IPS DF 19.7 (cell line): Measurements from ENCODE around the gene ZFP92.
"Not testable (repeated sequence)": the region's sequence is repeated elsewhere in the genome, so short reads cannot be mapped to it uniquely, and the experiment has no call there.

Experiments used
- DNase-seq: peaks from one replicate; pipeline ENCODE4 v3.0.0-alpha.2; 2013; ENCODE audit warnings: low read depth, low spot score

ZFP92 gene, protein sequence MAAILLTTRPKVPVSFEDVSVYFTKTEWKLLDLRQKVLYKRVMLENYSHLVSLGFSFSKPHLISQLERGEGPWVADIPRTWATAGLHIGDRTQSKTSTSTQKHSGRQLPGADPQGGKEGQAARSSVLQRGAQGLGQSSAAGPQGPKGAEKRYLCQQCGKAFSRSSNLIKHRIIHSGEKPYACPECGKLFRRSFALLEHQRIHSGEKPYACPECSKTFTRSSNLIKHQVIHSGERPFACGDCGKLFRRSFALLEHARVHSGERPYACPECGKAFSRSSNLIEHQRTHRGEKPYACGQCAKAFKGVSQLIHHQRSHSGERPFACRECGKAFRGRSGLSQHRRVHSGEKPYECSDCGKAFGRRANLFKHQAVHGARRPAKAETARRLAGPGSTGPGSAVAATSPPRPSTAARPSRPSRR

DNA sequence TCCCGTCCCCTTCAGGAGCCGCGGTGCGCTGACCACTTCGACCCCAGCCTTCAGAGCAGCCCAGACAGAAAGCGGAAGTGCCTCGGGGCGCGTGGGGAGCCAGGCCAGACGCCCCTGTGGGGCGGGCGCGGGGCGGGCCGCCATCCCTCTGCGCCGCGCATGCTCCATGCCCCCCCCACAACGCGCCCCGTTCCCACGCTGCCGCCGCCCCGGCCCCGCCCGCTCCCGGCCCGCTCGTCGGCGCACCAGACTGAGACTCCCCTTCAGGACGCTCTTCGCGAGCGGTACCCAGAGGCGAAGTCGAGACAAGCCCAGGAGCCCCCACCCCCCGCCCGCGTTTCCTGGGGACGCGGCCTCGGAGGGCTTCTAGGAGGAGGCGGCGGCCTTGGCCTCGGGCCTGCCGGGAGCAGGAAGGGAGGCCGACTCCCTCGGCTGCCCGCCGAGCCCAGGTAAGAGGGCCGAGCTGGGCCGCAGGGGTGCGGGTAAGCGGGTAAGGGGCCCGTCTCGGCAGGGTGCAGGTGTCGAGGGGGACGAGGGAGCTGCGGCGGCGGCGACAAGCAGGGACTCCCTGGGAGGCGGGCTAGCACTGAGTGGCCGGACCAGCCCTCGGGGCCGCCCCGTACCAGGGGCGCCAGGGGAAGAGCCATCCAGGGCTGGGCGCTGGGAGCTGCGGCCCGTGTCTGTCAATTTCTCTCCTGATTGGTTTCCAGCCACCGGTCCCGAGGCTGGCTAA, at the start of gene ZFP92:
TSS of gene ZFP92 (plus strand) at position 218 of the 733 bp plus-strand sequence. CDS start 6,851 bp downstream, outside the sequence.
- DNase-seq = no peak

DNA sequence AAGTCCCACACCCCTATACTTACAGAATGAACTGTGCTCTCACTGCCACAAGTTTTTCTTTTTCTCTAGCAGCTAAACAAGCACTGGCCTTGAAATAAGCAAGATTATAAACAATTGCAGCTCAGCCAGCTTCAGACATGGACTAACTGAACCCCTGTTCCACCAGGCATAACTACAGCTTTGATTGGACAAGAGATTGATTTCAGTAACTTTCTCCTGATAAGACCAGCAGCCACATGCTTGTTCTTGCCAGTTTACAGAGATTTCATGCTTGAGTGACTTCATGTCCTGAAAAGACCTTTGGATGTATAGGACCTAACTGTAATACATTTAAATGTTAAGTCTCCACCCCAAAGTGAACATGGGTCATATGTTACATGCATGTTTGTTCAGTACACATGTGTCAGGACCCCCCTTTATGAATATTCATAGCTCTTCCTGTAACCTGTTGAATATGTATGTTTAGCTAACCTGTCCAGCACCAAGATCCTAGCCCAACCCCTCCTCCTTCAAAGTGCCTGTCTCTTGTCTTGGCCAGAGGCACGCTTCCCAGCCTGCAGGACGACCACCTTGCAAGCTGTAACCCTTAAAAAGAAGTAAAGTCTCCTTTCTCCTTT, 49.4 kb upstream of the ZFP92 start:
- DNase-seq = no peak

DNA sequence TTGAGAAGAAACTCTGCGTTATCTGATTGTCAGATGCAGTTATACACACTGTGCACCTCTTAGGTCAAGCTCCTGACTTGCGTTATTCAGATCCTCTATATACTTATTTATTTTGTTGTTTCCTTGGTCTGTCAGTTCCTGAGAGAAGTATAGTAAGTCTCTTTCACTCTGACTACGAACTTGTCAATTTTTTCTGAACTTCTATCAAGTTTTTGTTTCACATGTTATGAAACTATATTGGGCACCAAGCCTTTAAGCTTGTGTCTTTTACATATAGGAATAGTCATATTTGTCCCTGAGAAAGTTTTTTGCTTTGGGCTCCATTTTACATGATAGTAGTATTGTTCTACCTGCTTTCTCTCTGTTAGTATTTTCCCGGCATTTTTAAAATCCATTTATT, 45.6 kb upstream of the ZFP92 start:
- DNase-seq = no peak

DNA sequence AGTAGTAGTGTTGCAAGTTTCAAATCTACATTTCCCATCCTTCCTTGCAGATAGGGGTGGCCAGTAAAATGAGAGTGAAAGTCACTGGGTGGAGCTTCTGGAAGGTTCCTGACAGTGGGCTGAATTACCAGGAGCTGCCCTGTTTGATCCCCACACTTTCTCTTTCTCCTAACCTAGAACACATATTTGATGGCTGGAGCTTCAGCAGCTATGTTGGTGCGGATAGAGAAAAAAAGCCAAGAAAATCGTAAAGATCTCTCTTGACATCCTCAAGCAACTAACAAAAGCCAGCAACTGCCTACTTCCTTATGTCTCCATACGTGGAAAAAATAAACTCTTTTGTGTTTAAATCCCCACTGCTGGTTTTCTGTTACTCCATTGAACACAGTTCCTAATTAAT, 45.2 kb upstream of the ZFP92 start:
- DNase-seq = no peak

DNA sequence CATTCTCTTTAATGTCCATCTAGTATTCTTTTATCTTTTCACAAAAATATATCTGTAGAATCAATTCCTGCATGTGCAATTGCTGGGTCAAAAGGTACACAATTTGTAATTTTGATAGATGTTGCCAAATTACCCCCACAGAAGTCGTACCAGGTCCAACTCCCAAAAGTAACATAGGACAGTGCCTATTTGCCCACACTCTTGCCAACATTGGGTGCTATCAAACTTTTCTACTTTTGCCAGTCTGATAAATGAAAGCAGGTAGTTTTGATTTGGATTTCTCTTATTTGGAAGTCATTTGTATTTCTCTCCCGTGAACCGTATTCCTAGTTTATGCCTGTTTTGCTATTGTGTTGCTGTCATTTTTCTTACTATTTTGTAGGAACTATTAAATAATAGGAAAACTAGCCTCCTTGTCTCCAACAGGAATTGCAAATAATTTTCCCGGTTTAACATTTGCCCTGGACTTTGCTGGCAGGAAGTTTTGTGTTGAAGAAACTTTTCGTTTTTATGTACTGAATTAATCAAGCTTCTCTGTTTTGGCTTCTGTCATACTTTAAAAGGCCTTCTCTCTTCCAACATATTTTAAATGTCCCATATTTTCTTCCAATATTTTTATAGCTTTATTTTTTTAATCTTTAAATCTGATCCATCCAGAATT, 44.3 kb upstream of the ZFP92 start:
- no peak for DNase-seq

DNA sequence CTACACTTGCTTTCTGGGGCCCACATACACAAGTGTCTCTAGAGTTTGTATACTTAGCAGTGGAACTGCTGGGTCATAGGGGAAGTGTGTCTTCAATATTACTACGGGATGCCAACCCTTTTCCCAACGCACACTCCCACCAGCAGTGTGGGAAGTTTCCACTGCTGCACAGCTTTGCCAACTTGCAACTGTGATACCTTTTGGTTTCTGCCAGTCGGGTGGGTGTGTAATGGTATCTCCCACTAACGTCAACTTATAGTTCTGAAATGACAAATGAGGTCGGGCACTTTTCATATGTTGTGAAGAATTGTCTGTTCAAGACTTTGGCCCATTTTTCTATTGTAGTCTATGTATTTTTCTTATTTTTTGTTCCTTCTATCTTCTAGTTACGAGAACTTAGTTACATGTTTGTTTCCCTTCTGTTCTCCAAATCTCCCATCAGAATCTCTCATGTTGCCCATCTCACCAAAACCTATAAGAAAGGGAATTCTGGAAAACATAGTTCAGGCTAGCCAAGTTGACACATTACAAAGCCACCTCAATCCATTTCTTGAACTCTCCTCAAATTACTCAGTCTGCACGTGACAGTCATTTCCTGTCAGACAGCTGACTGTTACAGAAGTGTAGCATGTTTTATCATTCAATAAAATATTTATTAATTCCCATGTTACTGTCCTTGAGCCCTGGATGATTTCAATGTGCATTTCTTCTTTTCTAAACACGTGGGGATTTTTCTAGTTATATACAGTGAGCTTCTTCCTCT, 40.8 kb upstream of the ZFP92 start:
- DNase-seq = no peak

DNA sequence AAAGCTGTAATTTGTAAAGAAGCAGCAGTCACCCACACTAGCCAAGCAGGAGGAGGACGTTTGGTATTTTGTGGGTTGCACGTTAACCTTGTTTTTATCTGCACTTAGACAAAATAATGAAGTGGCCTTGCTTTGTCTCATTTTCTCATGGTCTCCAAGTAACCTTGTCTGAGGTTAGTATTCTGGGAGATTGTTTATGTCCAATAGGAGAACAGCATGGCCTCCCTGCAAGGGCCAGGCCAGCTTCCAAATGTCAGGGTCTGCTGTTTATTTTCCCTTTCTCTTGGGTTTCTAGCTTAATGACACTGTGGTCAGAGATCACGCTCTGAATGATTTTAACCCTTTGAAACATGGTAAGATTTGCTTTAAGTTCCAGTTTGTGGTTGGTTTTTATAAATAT, 40.0 kb upstream of the ZFP92 start:
- no peak for DNase-seq

DNA sequence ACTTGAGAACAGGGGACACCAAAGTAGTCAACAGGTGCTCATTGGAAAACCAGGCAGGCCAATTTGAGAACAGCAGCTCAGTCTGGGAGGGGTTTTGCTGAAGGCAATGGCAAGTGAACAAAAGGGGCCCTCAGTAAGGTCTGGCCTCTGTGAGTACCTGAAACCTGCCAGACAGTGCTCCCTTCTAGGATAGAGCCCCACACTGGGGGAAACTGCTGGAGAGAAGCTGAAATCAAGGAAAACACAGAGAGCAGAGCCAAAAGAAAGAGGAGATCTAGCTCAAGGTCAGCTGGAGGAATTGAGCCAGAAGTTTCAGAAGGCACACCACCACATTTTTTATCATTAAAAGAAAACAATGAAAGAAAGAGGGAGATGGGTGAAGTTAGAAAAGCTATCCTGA, 38.3 kb upstream of the ZFP92 start:
- DNase-seq = no peak

DNA sequence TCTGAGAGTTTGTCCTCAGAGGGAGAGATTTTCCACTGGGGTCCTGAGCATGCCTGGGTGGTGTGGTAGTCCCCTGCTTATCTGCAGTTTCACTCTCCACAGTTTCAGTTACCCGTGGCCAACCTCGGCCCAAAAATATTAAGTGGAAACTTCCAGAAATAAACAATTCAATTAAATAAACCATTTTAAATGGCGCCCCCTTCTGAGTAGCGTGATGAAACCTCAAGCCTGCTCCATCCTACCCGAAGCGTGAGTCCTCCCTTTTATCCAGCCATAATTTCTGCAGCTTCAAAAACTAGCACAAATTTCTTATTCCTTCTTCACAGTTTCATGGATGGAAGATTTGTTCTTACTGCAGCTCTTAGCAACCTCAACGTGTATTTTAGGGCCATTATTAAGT, 36.8 kb upstream of the ZFP92 start:
- no peak for DNase-seq

DNA sequence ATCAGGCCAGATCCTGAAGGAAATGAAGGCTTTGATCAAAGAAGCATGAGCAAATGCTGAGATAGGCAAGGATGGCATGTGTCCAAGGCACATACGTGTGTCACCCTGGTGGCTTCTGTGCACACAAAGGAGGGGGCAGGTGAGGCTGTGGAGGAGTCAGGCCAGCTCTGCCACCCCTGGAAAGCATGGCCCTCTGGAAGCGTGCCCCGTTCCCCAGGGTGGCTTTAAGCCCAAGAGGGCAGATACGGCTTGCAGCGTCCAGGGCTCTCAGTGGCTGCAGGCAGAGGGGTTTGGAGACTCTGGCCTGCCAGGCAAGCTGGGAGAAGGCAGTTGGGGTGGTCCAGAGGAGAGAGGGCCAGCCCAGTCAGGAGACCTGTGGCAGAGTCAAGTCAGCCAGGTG, 35.7 kb upstream of the ZFP92 start:
- DNase-seq = no peak

DNA sequence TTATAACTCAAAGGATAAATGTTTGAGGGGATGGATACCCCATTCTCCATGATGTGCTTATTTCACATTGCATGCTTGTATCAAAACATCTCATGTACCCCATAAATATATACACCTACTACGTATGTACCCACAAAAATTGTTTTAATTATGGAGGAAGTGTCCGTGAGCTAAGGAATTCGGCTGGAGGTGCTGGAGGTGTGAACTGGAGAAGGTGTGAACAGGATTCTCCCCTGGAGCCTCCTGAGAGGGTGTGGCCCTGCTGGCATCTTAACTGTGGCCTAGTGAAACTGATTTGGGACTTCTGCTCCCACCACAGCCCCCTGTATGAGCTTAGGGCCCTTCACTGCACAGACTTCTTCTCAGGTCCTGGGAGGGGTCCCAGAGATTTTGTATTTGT, 33.5 kb upstream of the ZFP92 start:
- no peak for DNase-seq

DNA sequence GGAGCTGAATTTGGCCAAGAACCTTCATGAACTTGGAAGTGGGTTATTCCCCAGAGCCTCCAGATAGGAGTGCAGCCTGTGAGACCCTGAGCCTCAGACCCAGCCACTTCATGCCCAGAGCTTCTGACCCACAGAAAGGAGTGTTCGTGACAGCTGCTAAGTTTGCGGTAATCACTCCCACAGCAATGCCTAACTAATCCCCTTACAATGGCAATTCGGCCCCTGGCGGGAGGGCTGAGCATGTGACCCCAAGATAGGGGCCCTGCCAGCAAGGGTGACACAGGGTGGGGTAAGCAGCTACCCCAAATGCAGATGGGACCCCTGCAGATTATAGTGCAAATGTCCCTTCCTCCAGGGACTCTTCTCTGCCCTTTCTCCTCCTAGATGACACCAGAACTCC, 32.7 kb upstream of the ZFP92 start:
- DNase-seq = no peak

DNA sequence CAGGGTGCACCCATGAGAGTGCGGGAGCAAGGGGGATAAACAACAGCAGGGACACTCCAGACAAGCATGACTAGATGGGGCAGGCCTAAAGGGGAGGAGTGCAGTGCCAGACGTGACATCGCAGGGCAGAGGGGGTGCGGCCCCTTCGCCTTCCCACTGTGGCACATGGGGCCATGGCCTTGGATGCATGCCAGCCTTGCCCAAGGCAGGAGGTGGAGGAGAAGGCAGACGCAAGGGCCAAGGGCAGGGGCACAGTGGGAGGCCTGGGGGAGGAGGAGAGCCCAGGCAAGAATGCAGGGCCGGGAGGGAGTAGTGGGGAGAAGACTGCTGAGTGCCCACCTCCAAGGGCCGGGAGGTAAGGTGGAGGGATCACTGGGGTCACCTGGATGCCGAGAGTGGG, 31.8 kb upstream of the ZFP92 start:
- no peak for DNase-seq

DNA sequence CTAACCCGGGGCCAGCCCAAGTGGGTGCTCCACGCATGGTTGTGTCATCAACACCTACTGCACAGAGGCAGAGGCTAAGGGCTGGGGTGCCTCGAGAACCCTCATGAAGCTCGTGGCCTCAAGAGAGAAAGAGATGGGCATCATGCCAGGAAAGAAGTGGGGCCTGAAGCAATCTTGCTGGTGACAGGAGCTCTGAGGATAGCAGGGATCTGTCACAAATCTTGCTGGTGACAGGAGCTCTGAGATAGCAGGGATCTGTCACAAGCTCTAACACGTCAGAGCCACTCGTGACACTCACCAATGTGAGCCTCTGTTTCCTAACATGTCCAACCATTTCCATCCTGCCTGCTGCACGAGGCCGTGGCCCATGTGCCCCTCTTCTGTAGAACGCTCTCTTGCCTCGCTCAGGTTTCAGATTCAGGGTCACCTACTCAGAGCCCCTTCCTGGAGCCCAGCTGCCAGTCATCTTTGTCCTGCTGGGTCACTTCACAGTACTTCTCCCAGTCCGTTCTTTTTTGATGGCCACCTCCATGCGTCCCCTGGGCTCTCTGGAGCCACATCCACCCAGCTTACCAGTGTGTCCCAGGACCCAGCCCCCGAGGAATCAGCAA, 31.2 kb upstream of the ZFP92 start:
- DNase-seq = no peak

DNA sequence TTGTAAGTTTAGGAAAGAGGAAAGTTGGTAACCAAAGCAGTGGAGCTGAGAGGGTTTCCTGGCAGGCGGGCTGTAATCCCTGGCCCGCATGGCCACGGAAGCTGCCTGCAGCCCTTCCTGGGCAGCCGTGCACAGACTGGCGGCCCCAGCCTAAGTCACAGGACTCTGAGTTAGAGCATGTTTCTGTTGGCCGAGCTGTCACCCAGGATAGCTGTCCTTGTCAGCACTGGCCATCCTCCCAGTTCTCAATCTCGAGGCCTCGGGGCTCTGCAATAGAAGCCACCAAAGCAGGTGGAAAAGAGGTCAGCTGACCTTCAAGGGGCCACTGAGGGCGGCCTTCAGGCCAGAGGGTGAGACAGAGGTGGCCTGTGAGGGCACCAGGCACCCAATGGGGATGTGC, 30.6 kb upstream of the ZFP92 start:
- no peak for DNase-seq

DNA sequence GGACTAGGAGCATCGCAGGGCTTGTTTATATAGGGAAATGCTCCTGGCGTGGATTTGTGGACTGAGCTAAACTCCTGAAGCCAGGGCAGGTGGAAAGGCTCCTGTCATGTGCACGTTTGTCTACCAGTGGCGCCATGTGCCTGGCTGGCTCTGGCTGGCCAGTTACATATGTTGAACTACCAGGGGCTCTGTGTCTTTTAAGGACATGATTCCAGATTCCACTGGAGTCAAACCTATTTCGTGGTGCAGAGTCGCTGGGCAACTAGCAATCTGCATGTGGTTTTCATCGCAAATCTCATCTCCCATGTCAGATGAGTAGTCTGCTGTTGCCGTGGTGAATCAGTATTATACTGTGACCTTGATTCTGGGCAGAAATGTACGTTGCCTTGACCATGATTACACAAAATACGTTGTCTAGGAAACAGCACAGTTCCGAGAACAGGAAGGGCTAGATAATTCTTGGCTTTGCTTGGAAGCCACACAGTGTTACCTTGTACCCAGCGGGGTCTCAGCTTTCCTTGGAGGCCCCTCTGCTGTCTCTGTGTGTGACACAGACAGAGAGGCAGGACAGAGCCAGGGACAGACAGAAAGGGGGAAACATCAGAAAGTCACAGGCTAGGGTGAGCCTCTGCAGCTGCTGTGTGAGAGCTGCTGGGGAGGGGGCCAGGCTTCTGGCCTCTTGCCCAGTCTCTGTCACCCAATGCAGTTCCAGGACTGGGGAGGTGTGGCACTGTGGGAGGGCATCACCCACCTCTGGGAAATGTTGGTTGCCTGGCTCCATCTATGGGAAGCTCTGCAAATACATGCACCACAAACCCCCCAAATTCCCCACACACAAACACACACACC, 29.4 kb upstream of the ZFP92 start:
- no peak for DNase-seq

DNA sequence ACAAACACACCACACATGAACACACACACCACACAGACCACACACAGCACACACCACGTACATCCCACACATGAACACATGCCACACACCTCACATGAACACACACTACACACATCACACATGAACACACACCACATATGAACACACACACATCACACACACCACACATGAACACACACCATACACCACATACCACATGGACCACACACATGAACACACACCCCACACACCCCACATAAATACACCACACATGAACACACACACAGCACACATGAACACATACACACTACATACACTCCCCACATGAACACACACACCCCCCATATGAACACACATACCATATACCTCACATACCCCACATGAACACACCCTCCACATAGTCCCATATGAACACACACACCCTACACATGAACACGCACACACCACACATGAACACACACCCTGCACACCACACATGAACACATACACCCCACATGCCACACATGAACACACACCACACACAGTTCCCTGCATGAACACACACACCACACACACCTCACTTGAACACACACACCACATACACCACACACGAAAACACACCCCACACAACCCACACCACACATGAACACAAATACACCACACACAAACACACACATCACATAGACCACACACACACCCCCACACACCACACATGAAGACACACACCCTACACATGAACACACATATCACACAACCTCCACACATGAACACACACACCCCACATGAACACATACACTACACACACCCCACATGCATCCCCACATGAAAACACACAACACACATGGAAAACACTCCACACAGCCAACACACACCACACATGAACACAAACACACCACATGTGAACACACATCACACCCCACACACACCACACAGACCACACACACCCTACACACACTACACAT, 28.4 kb upstream of the ZFP92 start:
- no peak for DNase-seq

DNA sequence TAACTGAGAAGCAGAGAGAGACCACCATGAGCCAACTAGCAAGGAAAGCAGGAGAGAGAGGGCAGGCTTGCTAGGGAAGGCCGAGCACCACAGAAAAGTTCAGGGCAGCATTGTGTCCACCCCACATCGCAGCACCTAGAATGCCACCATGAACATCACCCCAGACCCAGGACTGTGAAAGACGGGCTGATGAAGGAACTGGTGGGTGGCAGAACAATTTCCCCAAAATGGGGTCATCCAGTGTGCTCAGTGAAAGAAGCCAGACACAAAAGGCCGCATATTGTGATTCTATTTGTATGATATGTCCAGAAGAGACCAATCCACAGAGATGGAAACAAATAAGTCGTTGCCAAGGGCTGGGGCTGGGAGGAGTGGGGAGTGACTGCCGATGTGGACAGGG, 26.9 kb upstream of the ZFP92 start:
- no peak for DNase-seq

DNA sequence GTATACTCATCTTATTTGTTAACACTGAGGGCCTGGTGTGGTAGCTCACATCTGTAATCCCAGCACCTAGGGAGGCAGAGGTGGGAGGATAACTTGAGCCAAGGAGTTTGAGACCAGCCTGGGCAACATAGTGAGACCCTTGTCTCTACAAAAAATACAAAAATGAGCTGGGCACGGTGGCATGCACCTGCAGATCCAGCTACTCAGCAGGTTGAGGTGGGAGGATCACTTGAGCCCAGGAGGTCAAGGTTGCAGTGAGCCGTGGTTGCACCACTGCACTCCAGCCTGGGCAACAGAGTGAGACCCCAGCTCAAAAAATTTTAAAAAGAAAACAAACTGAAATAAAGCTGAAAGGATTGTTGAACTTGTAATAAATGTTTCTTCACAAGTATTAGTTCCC, 26.3 kb upstream of the ZFP92 start:
- DNase-seq = not testable (repeated sequence)
